Hematopoietic multipotent progenitor cell treated with erythropoietin and hydrocortisone succinate and interleukin-3 and kit ligand, for 17 days (in vitro differentiated cells): ENCODE measurements around the gene SNRNP40.

Source experiments
- DNase-seq: peaks from one replicate; pipeline ENCODE4 v3.0.0-alpha.2; 2015; ENCODE audit warnings: low spot score

Gene SNRNP40

GRCh38 chr1:31230378-31230777 is 66.2 kb downstream of the SNRNP40 start:
- DNase-seq, result no peak

- no peak for DNase-seq
Observed at GRCh38 chr1:31228986-31229385, 67.6 kb downstream of the SNRNP40 start.

GRCh38 chr1:31227891-31228568 is 68.6 kb downstream of the SNRNP40 start:
- no peak for DNase-seq

GRCh38 chr1:31224068-31224467 is 72.5 kb downstream of the SNRNP40 start:
- no peak for DNase-seq

- DNase-seq, result no peak
Observed at GRCh38 chr1:31222176-31222575, 74.4 kb downstream of the SNRNP40 start.

GRCh38 chr1:31221072-31221471 is 75.5 kb downstream of the SNRNP40 start:
- DNase-seq, result no peak

GRCh38 chr1:31219489-31219888 is 77.1 kb downstream of the SNRNP40 start:
- no peak for DNase-seq

GRCh38 chr1:31218705-31219104 is 77.9 kb downstream of the SNRNP40 start:
- no peak for DNase-seq

- DNase-seq, result no peak
Observed at GRCh38 chr1:31216016-31216415, 80.6 kb downstream of the SNRNP40 start.

GRCh38 chr1:31215065-31215570 is 81.5 kb downstream of the SNRNP40 start:
- DNase-seq, result no peak

GRCh38 chr1:31214316-31215064 is 82.1 kb downstream of the SNRNP40 start:
- no peak for DNase-seq
